ENCODE data around the gene STK11IP.

The STK11IP gene

GRCh38 chr2:219614076-219614860, 16.6 kb downstream of the STK11IP start:
- no peak for DNase-seq (ENCODE audit: low read depth in 1 of 2, low spot score in 1 of 2)

GRCh38 chr2:219615036-219615435, 17.4 kb downstream of the STK11IP start:
- no peak for DNase-seq (ENCODE audit: low read depth in 1 of 2, low spot score in 1 of 2)

- DNase-seq (ENCODE audit: low read depth in 1 of 2, low spot score in 1 of 2): no peak
Measured at GRCh38 chr2:219615894-219616293, 18.2 kb downstream of the STK11IP start.

- DNase-seq (ENCODE audit: low read depth in 1 of 2, low spot score in 1 of 2): no peak
Measured at GRCh38 chr2:219616550-219616949, 18.9 kb downstream of the STK11IP start.

GRCh38 chr2:219618733-219619122, 21.1 kb downstream of the STK11IP start:
- DNase-seq (ENCODE audit: low read depth in 1 of 2, low spot score in 1 of 2): no peak

- no peak for DNase-seq (ENCODE audit: low read depth in 1 of 2, low spot score in 1 of 2)
Measured at GRCh38 chr2:219619235-219619634, 21.6 kb downstream of the STK11IP start.

GRCh38 chr2:219620546-219620945, 22.9 kb downstream of the STK11IP start:
- no peak for DNase-seq (ENCODE audit: low read depth in 1 of 2, low spot score in 1 of 2)

GRCh38 chr2:219621935-219622334, 24.3 kb downstream of the STK11IP start:
- DNase-seq (ENCODE audit: low read depth in 1 of 2, low spot score in 1 of 2): no peak

- DNase-seq (ENCODE audit: low read depth in 1 of 2, low spot score in 1 of 2): no peak
Measured at GRCh38 chr2:219622472-219622871, 24.8 kb downstream of the STK11IP start.

- DNase-seq (ENCODE audit: low read depth in 1 of 2, low spot score in 1 of 2): no peak
Measured at GRCh38 chr2:219624565-219624964, 26.9 kb downstream of the STK11IP start.

- no peak for DNase-seq (ENCODE audit: low read depth in 1 of 2, low spot score in 1 of 2)
Measured at GRCh38 chr2:219625179-219625578, 27.5 kb downstream of the STK11IP start.

- no peak for DNase-seq (ENCODE audit: low read depth in 1 of 2, low spot score in 1 of 2)
Measured at GRCh38 chr2:219626540-219626939, 28.9 kb downstream of the STK11IP start.

- no peak for DNase-seq (ENCODE audit: low read depth in 1 of 2, low spot score in 1 of 2)
Measured at GRCh38 chr2:219627103-219628100, 29.7 kb downstream of the STK11IP start, which contains the start of gene SLC4A3. TSS of gene SLC4A3 (plus strand) at chr2:219627630. CDS start at chr2:219627993, 363 bp downstream.

GRCh38 chr2:219628235-219628985, 30.8 kb downstream of the STK11IP start:
- DNase-seq (ENCODE audit: low read depth in 1 of 2, low spot score in 1 of 2): no peak

- no peak for DNase-seq (ENCODE audit: low read depth in 1 of 2, low spot score in 1 of 2)
Measured at GRCh38 chr2:219628986-219629901, 31.6 kb downstream of the STK11IP start.

GRCh38 chr2:219629976-219630695, 32.5 kb downstream of the STK11IP start:
- no peak for DNase-seq (ENCODE audit: low read depth in 1 of 2, low spot score in 1 of 2)

- no peak for DNase-seq (ENCODE audit: low read depth in 1 of 2, low spot score in 1 of 2)
Measured at GRCh38 chr2:219630770-219631405, 33.2 kb downstream of the STK11IP start.

- DNase-seq (ENCODE audit: low read depth in 1 of 2, low spot score in 1 of 2): no peak
Measured at GRCh38 chr2:219631406-219631891, 33.8 kb downstream of the STK11IP start.
